ENCODE results near the gene CACNA1D.

Gene CACNA1D

DNA sequence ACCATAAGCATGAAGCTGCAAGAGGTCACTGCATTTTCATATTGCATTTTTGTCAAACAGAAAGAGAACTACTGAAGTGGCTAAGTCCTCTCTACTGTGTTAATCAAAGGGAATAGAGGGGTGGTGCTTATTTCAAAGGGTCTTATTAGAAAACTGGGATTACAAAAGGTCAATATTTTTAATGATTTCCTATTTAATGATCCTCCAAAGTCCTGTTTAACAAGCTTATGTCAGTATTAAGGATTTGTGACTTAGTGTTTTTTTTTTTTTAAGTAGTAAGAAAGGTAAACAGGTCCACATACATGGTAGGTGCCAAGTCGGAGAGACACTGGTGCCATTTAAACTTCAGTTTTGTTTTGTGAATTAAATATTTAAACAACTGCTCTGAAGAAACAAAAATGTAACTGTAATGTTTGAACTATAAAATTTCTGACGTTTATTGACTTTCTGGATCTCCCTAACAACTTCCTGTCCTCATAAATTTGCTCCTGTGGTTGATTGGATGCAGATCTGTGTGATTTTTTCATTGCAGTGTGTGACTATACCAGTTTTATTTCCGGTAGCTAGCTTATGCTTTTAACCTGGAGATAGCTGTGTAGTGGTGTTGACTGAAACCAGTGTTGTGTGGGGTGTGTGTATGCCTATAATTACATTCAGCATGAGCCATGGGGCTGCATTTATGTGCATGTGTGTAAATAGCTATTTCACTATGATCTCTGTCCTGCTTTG lies 8.6 kb upstream of the CACNA1D start:
- H3K27ac Mint-ChIP-seq = peak overlapping the region in 1 of 3 experiments; percentile 12
- no peaks in the 10 kb centered on the region for H3K36me3 Mint-ChIP-seq (ENCODE audit: low read depth)
- no peaks in the 10 kb centered on the region for H3K9me3 Mint-ChIP-seq
- H3K4me3 Mint-ChIP-seq = no peak overlapping the region
- H3K4me1 Mint-ChIP-seq = peaks cover 20% of the 10 kb centered on the region
- TF ChIP-seq, protein P1, sequence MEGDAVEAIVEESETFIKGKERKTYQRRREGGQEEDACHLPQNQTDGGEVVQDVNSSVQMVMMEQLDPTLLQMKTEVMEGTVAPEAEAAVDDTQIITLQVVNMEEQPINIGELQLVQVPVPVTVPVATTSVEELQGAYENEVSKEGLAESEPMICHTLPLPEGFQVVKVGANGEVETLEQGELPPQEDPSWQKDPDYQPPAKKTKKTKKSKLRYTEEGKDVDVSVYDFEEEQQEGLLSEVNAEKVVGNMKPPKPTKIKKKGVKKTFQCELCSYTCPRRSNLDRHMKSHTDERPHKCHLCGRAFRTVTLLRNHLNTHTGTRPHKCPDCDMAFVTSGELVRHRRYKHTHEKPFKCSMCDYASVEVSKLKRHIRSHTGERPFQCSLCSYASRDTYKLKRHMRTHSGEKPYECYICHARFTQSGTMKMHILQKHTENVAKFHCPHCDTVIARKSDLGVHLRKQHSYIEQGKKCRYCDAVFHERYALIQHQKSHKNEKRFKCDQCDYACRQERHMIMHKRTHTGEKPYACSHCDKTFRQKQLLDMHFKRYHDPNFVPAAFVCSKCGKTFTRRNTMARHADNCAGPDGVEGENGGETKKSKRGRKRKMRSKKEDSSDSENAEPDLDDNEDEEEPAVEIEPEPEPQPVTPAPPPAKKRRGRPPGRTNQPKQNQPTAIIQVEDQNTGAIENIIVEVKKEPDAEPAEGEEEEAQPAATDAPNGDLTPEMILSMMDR (IDR thresholded peaks at IDR 0.05; ENCODE audit: unreplicated experiment in 3 of 3) = no peak
- peaks cover 9% of the 10 kb centered on the region for H3K27me3 Mint-ChIP-seq (ENCODE audit: low read depth)

DNA sequence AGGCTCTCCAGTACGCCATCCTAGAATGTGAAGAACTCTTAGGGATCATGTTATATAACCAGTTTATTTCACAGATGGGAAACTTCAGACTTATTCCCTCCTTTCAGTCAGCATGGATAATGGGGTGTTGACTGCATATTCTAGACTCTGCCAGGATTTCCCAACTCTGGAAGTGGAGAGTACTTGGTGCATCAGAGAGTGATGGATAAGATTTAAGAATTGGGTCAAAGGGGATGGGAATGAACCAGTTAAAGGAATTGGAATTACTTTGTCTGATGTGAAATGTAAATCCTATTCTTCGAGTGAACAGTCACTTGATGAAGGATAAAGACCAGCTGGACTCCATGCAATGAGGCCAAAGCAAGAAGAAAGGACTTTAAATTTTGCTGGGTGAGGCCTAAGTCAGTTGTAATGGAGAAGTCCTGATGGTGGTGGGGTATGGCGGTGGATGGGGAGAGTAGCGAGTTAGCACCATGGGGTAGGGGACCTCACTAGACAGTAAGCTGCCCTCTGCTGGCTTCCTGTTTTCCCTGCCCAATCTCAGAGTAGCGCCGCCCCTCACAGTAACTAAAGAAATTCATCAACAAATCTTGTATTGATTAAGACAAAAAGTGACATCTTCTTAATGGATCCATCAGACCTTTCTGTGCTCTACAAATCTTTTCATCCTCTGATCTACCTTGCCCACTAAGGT lies 7.3 kb upstream of the CACNA1D start:
- Mint-ChIP-seq H3K27ac (peak overlapping the region in 1 of 3 experiments; percentile 56), H3K27me3 (ENCODE audit: low read depth) (peaks cover 12% of the 10 kb centered on the region), H3K9me3 (no peaks in the 10 kb centered on the region), H3K4me3 (no peak overlapping the region), H3K4me1 (peaks cover 29% of the 10 kb centered on the region), H3K36me3 (ENCODE audit: low read depth) (no peaks in the 10 kb centered on the region)
- TF ChIP-seq, protein P1 (IDR thresholded peaks at IDR 0.05; ENCODE audit: unreplicated experiment in 3 of 3) = no peak

DNA sequence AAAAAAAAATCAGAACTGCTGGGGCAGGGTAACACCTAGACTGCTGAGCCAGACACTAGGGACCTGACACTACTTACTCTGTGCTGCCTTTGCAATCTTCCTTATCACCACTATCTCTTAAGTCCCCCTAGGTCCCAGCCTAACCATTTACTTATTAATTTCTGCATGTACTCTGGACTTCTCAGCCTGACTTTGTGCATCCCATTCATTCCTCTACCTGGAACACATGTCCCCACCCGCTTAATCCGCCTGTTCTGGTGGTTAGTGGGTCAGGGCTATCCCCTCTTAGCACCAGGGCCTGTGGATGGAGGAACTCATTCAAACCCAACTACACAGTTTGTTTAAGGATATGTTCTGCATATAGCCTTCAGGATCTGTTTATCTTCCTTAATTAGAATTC lies 5.0 kb upstream of the CACNA1D start:
- TF ChIP-seq, protein P1 (IDR thresholded peaks at IDR 0.05; ENCODE audit: unreplicated experiment in 3 of 3) = no peak
- Mint-ChIP-seq H3K4me1 (peaks cover 33% of the 10 kb centered on the region), H3K4me3 (no peak overlapping the region), H3K36me3 (ENCODE audit: low read depth) (no peaks in the 10 kb centered on the region), H3K9me3 (no peaks in the 10 kb centered on the region), H3K27me3 (ENCODE audit: low read depth) (peaks cover 28% of the 10 kb centered on the region), H3K27ac (peak overlapping the region; percentile 9 to 57 (median 44))

DNA sequence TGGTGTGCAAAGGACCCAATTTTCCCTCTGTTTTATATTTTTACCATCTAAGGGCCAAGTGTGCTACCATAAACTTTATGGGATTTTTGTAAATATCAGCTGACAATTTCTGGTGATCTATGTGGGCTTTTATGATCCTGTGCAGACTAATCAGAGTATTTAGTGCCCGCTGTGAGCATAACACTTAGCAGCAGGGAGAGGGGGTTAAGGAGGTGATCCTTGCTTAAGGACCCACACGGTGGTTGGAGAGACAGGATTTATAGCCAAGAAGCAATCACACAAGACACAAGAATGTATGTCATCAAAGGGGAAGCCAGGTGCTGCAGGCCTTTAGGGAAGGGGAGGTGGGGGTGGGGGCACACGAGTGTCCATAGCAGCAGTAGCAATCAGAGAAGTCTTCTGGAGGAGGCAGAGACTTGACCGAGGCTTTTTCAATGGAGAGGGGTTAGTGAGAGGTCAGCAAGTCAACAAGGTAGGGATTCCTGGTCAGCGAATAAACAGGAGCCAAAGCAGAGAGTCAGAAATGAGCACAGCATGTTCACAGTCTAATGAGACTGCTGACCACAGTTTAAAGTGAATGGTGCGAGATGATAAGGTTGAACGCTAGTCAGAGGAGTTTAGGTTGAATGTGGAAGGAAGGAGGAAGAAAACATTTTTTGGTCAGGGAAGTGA lies 4.5 kb upstream of the CACNA1D start:
- TF ChIP-seq, protein P1 (IDR thresholded peaks at IDR 0.05; ENCODE audit: unreplicated experiment in 3 of 3) = no peak
- H3K9me3 Mint-ChIP-seq = no peaks in the 10 kb centered on the region
- H3K4me3 Mint-ChIP-seq = peak overlapping the region in 2 of 3 experiments; percentile 8 to 19
- peaks cover 29% of the 10 kb centered on the region for H3K27me3 Mint-ChIP-seq (ENCODE audit: low read depth)
- H3K4me1 Mint-ChIP-seq = peaks cover 33% of the 10 kb centered on the region
- peak overlapping the region; percentile 2 to 57 (median 44) for H3K27ac Mint-ChIP-seq
- no peaks in the 10 kb centered on the region for H3K36me3 Mint-ChIP-seq (ENCODE audit: low read depth)

DNA sequence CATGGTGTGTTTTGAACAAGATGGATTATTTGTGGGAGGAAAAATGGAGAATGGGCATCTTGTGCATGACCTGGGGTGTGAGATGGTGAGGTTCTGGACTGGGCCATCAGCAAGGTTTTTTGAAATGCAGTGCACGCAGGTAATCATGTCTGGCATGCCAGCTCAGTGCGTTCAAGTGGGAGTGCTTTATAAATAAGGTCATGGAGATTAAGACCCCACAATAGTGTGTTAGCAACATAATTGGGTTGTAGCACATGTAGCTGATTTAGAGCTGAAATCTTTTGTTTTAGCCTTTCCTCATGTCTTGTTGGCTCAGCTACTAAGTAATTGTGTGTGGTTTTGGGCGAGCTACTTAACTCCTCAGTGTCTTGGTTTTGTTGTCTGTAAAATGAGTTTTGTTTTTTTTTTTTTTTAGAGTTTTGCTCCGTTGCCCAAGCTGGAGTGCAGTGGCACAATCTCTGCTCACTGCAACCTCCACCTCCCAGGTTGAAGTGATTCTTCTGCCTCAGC lies 3.9 kb upstream of the CACNA1D start:
- peaks cover 34% of the 10 kb centered on the region for H3K27me3 Mint-ChIP-seq (ENCODE audit: low read depth)
- H3K9me3 Mint-ChIP-seq = no peaks in the 10 kb centered on the region
- TF ChIP-seq, protein P1 (IDR thresholded peaks at IDR 0.05; ENCODE audit: unreplicated experiment in 3 of 3) = no peak
- no peaks in the 10 kb centered on the region for H3K36me3 Mint-ChIP-seq (ENCODE audit: low read depth)
- H3K27ac Mint-ChIP-seq = peak overlapping the region; percentile 2 to 44 (median 7)
- peaks cover 33% of the 10 kb centered on the region for H3K4me1 Mint-ChIP-seq
- peak overlapping the region in 2 of 3 experiments; percentile 8 to 19 for H3K4me3 Mint-ChIP-seq
